HG02852 (cell line): ENCODE measurements around the gene LSM10.

ENCODE experiments used
- ATAC-seq: cut with Tn5 transposase; IDR thresholded peaks from one replicate; pipeline ENCODE4 v1.9.1; 2021; ENCODE audit warnings: mild to moderate bottlenecking, moderate library complexity; ENCODE audit not compliant: unreplicated experiment

Gene LSM10

DNA sequence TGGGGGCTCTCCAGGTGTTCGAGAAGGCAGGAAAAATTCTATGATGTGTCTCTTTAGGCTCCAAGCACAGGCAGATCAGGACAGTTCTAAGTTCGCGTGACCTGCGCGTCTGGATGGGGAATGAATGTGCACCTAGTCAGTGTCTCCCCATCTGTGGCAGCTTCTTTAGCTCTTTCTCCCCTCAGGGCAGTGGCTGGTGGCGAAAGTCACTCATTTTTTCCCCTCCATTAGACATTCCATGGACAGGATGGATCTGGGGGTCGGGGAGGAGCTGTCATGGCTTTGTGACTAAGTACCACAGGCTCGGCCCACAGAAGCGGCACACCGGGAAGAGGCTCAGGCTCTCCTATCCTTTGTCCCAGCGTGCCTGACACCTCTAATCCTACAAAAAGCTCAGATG is 43.2 kb downstream of the LSM10 start:
- ATAC-seq = no peak

DNA sequence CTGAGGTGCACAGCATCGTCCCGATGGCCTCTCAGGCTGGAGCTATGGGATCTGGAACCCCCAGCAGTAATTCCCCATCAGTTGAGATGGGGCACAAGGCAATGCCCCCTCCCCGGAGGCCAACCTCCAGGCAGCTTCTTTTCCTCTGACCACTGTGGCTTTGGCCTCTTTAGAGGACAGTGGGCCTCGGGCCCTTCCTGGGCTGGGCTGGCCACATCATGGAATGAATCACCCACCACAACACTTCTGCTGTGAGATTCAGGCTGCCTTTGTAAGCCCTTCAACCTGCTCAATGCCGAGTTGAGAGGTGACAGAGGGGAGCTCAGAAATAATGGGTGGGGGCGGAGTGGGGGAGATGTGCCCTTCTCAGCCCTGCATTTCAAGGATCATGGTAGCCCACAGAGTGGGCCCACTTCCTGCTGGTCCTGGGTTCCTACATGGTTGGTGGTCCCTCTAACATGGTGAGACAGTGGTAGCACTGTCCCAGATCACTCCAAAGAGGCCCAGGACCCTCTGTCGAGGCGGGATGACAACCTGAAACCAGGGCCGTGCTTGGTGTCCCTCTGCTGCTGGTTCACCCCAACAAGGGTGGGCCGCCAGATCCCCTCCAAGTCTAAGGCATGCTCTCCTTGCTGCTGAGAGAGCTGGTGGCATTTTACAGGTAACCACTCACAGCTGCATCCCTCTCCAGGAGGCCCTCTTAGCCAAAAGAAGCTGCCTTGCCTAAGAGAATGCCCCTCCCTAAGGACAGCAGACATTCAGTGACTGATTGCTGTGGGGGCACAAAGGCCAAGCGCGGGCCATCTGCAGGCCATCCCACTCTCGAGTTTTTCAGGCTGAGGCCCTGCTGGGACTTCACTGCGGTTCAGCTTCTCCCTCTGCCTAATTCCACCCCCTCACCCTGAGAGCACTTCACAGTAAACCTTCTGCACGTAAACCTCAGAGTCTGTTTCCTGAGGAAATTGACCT is 44.5 kb downstream of the LSM10 start:
- no peak for ATAC-seq

DNA sequence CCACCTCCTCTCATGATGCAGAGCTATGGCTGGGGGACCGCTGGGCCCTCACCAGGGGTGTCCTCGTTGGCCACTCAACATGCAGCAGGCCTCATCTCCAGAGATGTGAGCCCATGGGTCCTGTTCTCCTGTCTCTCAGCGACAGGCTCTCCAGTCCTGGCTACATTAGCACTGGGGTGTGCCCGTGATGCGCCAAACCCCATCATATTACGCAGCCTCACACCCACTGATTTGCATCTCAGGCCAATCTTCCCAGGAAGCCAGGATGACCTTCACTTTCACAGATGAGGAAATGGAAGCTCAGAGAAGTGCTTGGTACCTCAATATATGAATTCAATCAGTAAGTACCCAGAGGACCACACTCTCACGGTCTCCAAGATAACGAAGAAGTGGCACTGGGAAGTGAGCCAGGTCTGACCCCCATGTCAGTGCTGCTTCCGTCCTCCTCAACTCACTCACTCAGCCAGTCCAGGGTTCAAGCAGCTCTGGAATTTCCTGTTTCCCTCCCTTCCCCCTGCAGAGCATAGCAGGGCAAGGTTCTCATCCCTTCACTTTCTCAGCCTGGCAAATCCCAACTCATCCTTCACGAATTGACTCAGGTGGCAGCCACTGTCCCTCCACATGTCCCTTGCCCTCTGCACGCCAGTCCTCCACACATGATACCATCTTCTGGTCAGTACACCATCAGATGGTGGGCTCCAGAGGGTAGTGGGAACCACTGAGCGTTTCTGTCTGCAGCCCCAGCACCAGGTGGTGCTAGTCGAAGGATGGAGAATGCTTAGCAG is 45.4 kb downstream of the LSM10 start:
- ATAC-seq = no peak

DNA sequence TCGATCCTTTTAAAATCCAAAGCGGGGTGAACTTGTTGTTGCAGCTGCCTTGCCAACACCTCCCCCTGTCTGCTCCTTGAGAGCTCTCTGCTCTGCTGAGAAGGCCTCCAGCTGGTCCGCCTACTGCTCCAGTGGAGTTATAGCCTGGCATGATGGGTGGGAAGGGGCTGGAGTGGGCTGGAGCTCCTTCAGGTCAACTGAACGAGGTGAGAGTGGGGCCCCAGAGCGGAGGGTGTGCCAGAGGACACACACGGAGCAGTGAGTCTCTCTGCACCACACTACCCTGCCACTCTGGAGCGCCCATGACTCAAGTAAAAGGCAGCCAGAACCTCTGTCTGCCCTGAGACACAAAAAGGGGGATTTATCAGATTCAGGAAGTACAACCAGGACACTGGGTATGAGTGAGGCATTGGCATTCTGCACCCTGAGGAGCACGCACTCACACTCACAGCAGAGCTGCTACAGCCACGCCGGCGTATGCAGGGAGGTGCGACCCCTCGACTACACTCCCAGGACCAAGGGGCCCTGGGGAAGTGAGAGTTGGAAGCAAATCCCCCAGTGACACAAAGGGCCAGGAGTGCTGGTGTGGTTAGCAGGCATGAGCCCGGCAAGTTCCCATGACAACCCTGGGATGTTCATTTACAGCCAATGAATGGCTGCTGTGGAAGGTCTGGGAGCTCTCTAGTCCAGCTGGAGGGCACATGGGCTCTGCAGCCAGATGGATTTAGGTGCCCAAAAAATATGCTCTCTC is 46.3 kb downstream of the LSM10 start:
- ATAC-seq = no peak

DNA sequence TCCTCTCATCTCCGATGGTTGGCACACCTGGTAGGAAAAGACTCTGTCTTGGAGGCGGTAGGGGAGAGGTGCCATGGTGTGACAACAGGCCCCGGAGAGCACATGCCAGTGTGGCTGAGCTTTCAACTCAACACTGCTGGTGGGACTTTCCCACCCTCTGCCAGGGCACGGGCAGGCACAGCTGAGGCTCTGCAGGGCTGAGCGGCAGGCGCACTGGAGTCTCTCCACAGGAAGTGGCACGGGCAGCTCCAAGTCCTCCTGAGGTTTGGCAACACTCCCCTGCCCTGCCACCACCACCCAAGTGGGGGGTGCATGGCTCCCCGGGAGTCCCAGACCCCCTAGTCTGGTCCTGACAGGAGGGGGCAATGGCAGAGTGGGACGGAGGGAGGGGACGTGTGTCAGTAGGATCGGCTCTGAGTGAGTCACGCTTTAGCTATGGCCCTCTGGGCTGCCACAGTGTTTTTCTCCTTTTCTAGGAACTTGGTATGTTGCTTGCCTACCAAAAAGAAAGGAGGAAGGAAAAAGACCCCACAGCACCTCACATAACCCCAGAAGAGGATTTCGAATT is 47.0 kb downstream of the LSM10 start:
- no peak for ATAC-seq

DNA sequence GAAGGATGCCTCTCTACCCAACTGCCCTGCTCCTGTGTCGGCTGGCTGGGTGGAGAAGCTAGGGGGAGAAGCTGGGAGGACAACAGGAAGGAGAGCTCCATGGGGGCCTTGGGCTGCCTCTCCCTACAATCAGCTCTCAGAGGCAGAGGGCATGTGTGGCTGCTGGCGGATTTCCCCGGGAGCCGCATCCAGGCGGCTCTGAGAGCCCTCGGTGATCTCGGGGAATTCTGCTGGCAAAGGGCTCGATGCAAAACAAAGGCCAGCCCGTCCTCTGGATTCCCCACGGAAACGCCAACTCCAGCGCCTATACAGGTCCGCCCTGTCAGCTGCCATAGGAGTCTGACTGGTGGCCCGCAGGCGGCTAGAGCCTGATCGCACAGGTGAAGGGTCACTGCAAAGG is 47.9 kb downstream of the LSM10 start:
- ATAC-seq = no peak

DNA sequence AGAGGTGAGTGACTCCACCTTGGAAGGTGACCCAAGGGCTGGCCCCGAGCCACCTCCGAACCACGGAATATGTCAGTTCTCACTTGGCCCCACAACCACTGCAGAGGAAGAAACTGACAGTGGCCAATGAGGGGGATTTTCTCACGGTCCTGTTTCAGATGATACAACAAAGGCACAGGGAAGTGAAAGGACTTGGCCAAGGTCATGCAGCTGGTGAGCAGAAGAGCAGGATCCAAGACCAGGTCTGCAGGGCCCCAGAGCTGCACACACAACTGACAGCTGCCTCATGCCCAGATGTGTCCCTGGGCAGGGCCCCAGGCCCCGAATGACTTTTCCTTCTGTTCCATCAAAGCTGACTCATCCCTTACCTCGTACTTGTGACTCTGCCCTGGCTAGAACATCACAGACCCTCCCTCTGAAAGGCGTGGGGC is 48.5 kb downstream of the LSM10 start:
- ATAC-seq = no peak

DNA sequence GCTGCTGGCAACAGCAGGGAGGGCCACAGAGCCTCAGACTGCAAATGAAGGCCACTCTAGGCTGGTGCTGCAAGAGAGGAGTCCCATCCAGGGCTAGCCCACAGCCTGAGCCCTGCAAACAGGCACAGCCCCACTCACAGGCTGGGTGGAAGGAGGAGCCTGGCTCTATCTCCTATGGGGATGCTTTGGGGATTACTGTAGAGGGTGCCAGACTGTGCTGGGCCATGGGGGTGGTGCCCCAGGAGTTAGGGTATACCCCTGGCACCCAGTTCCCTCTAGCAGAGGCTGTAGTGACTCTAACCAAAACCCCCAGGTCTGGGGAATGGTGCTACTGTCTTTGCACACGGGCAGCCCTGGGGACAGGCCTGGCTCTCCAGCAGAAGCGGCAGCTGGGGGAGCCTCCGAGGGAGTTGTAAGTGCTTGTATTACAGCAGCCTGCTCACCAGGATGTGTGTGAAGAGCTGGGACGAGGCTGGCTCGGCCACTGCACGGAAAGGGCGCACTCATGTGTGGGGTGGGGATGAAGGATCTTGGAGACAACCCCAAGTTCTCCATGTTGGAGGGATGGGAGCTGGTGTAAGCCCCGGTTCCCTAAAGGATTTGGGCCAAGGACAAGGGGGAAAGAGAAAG is 50.9 kb downstream of the LSM10 start:
- no peak for ATAC-seq

DNA sequence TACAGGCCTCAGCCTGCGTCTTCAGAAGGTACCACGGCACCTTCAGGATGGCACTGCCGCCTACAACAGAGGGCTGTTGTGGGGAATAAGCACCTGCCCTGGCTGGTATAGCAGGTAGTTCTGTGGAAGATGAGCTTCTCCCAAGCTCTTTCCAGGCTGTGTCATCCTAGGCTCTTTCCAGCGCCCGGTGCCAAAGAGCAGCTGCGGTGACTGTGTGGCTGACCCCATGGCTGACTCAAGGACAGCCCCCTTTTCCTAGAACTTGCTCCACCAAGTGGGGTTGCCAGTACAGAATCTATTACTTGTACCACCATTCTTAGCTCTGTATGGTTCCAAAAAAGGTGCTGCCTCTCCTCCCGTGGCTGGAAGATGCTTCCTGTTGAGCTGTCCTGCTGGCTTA is 52.4 kb downstream of the LSM10 start:
- ATAC-seq = no peak

DNA sequence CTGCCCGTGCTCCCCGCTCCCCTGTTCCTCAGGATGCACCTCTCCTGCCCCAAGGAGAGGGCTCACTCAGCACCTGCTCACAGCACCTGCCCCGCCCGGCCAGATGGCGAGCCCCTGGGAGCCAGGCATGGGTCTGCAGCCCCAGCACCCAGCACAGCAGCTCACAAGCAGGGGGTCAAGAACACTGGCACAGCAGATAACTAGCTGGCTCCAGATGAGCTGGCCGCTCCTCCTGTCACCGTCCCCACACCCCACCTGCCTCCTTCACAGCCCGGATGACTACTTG is 53.4 kb downstream of the LSM10 start:
- ATAC-seq = no peak

DNA sequence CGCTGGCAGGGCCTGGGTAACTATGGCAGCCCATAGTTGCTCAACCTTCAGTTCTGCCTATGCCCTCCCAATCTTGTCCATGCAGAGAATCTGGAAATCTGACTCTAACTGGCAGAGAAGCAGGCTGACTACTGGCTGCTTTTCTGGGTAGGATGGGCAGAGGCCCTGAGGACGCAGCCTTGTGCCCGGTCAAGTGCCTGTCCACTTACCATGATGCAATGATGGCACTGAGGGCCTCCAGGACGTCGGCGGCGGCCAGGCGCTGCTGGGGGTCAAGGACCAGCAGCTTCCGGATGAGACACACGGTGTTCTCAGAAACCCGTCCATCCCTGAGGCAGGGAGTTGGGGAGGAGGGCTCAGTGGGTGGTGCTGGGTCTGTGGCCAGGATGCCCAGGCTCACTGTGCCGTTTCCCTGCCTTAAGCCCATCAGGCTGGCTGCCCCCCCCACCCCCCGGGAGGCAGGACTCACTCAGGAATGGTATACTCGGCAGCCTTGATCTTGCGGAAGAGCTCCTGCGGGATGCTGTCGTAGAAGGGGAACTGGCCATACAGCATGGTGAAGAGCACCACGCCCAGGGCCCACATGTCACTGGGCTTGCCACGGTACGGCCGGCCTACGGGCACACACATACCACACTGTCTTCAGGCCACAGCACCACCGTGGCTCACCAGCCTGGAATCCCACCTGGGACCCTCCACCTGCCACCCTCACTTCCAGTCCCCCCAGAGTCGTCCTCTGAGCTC is 53.9 kb downstream of the LSM10 start:
- no peak for ATAC-seq
